Panc1 (cell line): ENCODE measurements around the gene PLPPR2.

ENCODE experiments used
- POLR2AphosphoS5 ChIP-seq: IDR thresholded peaks from 2 replicates; pipeline ENCODE4 v1.6.1; 2012; ENCODE audit warnings: mild to moderate bottlenecking, low read depth, low read length, moderate library complexity
- TF ChIP-seq, protein P1 (sequence below): fragments of 450-650 bp; IDR thresholded peaks from 2 replicates; pipeline ENCODE4 v1.5.1; 2017; ENCODE audit warnings: mild to moderate bottlenecking

- TF ChIP-seq, protein P1, sequence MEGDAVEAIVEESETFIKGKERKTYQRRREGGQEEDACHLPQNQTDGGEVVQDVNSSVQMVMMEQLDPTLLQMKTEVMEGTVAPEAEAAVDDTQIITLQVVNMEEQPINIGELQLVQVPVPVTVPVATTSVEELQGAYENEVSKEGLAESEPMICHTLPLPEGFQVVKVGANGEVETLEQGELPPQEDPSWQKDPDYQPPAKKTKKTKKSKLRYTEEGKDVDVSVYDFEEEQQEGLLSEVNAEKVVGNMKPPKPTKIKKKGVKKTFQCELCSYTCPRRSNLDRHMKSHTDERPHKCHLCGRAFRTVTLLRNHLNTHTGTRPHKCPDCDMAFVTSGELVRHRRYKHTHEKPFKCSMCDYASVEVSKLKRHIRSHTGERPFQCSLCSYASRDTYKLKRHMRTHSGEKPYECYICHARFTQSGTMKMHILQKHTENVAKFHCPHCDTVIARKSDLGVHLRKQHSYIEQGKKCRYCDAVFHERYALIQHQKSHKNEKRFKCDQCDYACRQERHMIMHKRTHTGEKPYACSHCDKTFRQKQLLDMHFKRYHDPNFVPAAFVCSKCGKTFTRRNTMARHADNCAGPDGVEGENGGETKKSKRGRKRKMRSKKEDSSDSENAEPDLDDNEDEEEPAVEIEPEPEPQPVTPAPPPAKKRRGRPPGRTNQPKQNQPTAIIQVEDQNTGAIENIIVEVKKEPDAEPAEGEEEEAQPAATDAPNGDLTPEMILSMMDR: no peak
- no peak for TF ChIP-seq POLR2AphosphoS5
Observed at GRCh38 chr19:11399667-11400066, 44.4 kb downstream of the PLPPR2 start.
